ENCODE measurements around the gene CFAP54. TPM values are rescaled to one million over a fixed set of nuclear protein-coding genes. Genes with fewer than 3 reads are reported as not detected.

The CFAP54 gene
- total RNA-seq, 6 experiments from 2014 or later: 0.40 to 0.66 (median 0.56) TPM

- no peak for TF ChIP-seq CTCF (IDR thresholded peaks at IDR 0.05)
- no peak overlapping the region for H3K27ac Mint-ChIP-seq
- peaks cover 13% of the 10 kb centered on the region; the same call in 1 of the 2 replicates for H3K4me1 Mint-ChIP-seq (ENCODE audit: low read depth)
- H3K9me3 Mint-ChIP-seq: no peaks in the 10 kb centered on the region
- no peak for DNase-seq
- peaks cover 7% of the 10 kb centered on the region for H3K36me3 Mint-ChIP-seq (ENCODE audit: low read depth)
- no peak overlapping the region for H3K4me3 Mint-ChIP-seq
- H3K27me3 Mint-ChIP-seq (ENCODE audit: insufficient read depth): peaks cover 1% of the 10 kb centered on the region; the same call in 1 of the 2 replicates
Observed at GRCh38 chr12:96786791-96787190, 297.4 kb downstream of the CFAP54 start.

GRCh38 chr12:96803969-96804368 is 314.6 kb downstream of the CFAP54 start:
- H3K27me3 Mint-ChIP-seq (ENCODE audit: insufficient read depth): peaks cover 1% of the 10 kb centered on the region; the same call in 1 of the 2 replicates
- no peak for TF ChIP-seq CTCF (IDR thresholded peaks at IDR 0.05)
- no peak for DNase-seq
- peaks cover 18% of the 10 kb centered on the region for H3K9me3 Mint-ChIP-seq
- no peak overlapping the region for H3K4me3 Mint-ChIP-seq
- H3K36me3 Mint-ChIP-seq (ENCODE audit: low read depth): peaks cover 24% of the 10 kb centered on the region
- H3K27ac Mint-ChIP-seq: no peak overlapping the region
- peaks cover 13% of the 10 kb centered on the region for H3K4me1 Mint-ChIP-seq (ENCODE audit: low read depth)

GRCh38 chr12:96806272-96806671 is 316.9 kb downstream of the CFAP54 start:
- Mint-ChIP-seq H3K4me1 (ENCODE audit: low read depth) (peaks cover 31% of the 10 kb centered on the region), H3K36me3 (ENCODE audit: low read depth) (peaks cover 31% of the 10 kb centered on the region), H3K4me3 (no peak overlapping the region), H3K27ac (no peak overlapping the region), H3K27me3 (ENCODE audit: insufficient read depth) (peaks cover 1% of the 10 kb centered on the region), H3K9me3 (peaks cover 22% of the 10 kb centered on the region)
- TF ChIP-seq CTCF (IDR thresholded peaks at IDR 0.05): no peak
- DNase-seq: no peak

GRCh38 chr12:96807741-96808140 is 318.4 kb downstream of the CFAP54 start:
- TF ChIP-seq CTCF (IDR thresholded peaks at IDR 0.05): no peak
- Mint-ChIP-seq H3K36me3 (ENCODE audit: low read depth) (peaks cover 31% of the 10 kb centered on the region), H3K4me1 (ENCODE audit: low read depth) (peaks cover 45% of the 10 kb centered on the region), H3K27ac (no peak overlapping the region), H3K27me3 (ENCODE audit: insufficient read depth) (no peaks in the 10 kb centered on the region; the same call in 1 of the 2 replicates), H3K4me3 (no peak overlapping the region), H3K9me3 (peaks cover 22% of the 10 kb centered on the region)
- no peak for DNase-seq

- H3K27me3 Mint-ChIP-seq (ENCODE audit: insufficient read depth): no peaks in the 10 kb centered on the region; the same call in 1 of the 2 replicates
- H3K4me3 Mint-ChIP-seq: no peak overlapping the region
- peaks cover 27% of the 10 kb centered on the region for H3K36me3 Mint-ChIP-seq (ENCODE audit: low read depth)
- DNase-seq: no peak
- no peak for TF ChIP-seq CTCF (IDR thresholded peaks at IDR 0.05)
- peaks cover 54% of the 10 kb centered on the region for H3K4me1 Mint-ChIP-seq (ENCODE audit: low read depth)
- H3K9me3 Mint-ChIP-seq: peaks cover 18% of the 10 kb centered on the region
- no peak overlapping the region for H3K27ac Mint-ChIP-seq
Observed at GRCh38 chr12:96808587-96808986, 319.2 kb downstream of the CFAP54 start.

GRCh38 chr12:96809522-96809921 is 320.1 kb downstream of the CFAP54 start:
- no peak for TF ChIP-seq CTCF (IDR thresholded peaks at IDR 0.05)
- Mint-ChIP-seq H3K9me3 (peaks cover 8% of the 10 kb centered on the region), H3K36me3 (ENCODE audit: low read depth) (peaks cover 18% of the 10 kb centered on the region), H3K4me1 (ENCODE audit: low read depth) (peaks cover 63% of the 10 kb centered on the region), H3K27me3 (ENCODE audit: insufficient read depth) (no peaks in the 10 kb centered on the region; the same call in 1 of the 2 replicates), H3K4me3 (no peak overlapping the region; the same call in 1 of the 2 replicates), H3K27ac (peak overlapping the region; percentile 5; the same call in 1 of the 2 replicates)
- no peak for DNase-seq
